OCI-LY3 (cell line): Measurements from ENCODE around the gene WDFY4.

Source experiments
- EZH2phosphoT487 ChIP-seq: fragments of 200-600 bp; shearing (Covaris generic); IDR thresholded peaks from 2 replicates; pipeline ENCODE4 v1.6.1; 2018; ENCODE audit warnings: antibody characterized with exemption, mixed run types, low read depth
- TF ChIP-seq, protein P1 (sequence below): fragments of 200-600, 300-600 bp; sonication (generic); IDR thresholded peaks from 2 replicates; pipeline ENCODE4 v1.5.1; 2014; ENCODE audit warnings: antibody characterized with exemption, low read length, low read depth

DNA sequence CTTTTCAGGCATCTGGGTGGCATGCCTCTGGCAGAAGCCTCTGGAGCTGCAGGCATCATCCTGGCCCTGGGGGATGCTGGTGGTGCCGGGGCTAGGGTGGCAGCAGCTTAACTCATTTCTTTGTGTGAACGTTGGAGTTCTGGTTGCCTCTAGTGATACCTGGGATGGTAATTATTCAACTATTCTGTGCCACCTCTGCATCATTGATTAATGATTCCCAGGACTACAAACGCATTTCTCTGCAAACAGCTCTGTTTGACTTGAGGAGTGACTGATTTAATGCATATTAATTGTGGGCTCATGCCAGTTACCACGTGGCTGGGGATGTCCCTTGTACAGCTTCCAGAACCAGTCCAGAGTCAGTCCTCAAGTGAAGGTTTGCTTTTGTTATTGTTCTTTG is 199.0 kb downstream of the WDFY4 start:
- TF ChIP-seq, protein P1, sequence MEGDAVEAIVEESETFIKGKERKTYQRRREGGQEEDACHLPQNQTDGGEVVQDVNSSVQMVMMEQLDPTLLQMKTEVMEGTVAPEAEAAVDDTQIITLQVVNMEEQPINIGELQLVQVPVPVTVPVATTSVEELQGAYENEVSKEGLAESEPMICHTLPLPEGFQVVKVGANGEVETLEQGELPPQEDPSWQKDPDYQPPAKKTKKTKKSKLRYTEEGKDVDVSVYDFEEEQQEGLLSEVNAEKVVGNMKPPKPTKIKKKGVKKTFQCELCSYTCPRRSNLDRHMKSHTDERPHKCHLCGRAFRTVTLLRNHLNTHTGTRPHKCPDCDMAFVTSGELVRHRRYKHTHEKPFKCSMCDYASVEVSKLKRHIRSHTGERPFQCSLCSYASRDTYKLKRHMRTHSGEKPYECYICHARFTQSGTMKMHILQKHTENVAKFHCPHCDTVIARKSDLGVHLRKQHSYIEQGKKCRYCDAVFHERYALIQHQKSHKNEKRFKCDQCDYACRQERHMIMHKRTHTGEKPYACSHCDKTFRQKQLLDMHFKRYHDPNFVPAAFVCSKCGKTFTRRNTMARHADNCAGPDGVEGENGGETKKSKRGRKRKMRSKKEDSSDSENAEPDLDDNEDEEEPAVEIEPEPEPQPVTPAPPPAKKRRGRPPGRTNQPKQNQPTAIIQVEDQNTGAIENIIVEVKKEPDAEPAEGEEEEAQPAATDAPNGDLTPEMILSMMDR = no peak
- TF ChIP-seq EZH2phosphoT487 = no peak
